ENCODE data around the gene C14orf132.

C14orf132 gene

GRCh38 chr14:96040828-96041371, 1.7 kb downstream of the C14orf132 start:
- no peak for DNase-seq

DNA sequence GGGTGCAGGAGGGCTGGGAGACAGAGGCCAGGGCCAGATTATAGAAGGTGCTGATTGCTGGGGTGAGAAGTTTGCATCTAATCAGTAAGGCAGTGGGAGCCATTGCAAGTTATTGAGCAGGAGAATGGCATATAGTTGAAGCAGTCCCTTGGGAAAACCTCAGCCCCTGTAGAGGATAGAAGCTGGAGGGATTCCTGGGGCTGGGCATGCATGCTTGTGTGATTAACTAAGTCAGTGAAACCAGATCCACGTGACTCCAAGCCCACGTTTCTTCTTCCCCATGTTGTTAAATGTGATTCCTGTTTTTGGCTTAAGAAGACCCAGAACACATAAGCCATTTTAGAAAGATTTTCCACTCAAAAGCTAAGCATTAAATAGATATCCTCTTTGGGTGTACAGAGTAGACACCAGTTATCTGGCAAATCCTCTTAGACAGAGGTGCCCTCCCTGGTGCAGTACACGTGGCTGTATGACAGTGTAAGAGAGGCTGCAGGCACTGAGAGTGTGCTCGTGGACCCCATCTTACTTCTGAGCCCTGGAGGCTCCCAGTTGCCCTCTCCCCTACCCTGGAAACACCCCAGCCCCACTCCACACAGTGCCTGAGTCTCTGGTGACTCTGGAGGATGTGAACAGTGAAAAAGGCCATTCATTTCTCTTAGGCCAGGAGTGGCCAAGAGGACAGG, 3.2 kb downstream of the C14orf132 start:
- DNase-seq: no peak

GRCh38 chr14:96046630-96047029, 7.5 kb downstream of the C14orf132 start:
- DNase-seq: no peak

- no peak for DNase-seq
These were observed 7.9 kb downstream of the C14orf132 start for GRCh38 chr14:96047101-96047500.

- peak in 1 of 2 experiments; percentile 38 for DNase-seq
These were observed 10.8 kb downstream of the C14orf132 start for GRCh38 chr14:96049932-96050331.

- no peak for DNase-seq
These were observed 11.3 kb downstream of the C14orf132 start for GRCh38 chr14:96050482-96050881.

GRCh38 chr14:96051231-96051630, 12.1 kb downstream of the C14orf132 start:
- DNase-seq: no peak

DNA sequence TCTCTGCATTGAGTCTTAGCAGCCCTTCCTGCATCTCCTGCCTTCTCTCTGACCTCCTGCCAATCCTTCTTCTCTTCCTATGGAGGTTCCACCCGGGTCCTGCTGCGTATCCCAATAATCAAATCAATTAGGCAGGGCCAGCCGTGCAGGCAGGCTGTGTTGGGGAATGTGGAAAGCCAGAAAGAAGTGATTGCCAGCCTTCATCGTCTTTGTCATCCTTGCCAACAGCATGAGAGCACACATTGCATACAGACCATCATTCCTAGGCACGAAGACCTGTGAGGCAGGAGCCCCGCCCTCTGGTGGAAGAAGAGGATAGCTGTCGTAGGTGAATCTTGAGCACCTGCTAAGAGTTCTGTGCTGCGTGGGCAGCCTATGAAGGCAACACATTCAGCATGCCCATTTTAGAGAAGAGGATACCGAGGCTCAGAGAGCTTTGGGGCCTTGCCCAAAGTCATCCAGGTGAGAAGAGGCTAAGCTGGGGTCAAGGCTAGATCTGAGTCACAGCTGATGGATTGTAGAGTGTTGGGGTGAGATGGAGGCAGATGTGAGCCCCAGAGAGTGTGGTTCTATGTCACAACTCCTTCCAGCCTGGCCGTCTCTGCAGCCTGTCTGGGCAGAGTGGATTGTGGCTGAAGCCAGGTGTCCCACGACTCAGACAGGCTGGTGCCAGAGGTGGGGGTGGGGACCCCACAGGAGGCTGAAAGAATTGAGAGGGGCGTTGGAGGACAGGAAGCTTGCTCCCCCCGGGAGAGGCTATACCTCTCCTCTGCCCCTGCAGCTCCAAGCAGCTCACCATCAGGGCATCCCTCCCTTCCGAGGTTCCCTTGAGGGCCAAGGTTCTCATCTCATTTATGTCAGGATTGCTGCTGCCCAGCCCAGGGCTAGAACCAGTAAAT, 12.7 kb downstream of the C14orf132 start:
- peak in 1 of 2 experiments; percentile 22 for DNase-seq

- DNase-seq: no peak
These were observed 13.5 kb downstream of the C14orf132 start for GRCh38 chr14:96052541-96053247.

GRCh38 chr14:96053248-96053599, 14.1 kb downstream of the C14orf132 start:
- no peak for DNase-seq

DNA sequence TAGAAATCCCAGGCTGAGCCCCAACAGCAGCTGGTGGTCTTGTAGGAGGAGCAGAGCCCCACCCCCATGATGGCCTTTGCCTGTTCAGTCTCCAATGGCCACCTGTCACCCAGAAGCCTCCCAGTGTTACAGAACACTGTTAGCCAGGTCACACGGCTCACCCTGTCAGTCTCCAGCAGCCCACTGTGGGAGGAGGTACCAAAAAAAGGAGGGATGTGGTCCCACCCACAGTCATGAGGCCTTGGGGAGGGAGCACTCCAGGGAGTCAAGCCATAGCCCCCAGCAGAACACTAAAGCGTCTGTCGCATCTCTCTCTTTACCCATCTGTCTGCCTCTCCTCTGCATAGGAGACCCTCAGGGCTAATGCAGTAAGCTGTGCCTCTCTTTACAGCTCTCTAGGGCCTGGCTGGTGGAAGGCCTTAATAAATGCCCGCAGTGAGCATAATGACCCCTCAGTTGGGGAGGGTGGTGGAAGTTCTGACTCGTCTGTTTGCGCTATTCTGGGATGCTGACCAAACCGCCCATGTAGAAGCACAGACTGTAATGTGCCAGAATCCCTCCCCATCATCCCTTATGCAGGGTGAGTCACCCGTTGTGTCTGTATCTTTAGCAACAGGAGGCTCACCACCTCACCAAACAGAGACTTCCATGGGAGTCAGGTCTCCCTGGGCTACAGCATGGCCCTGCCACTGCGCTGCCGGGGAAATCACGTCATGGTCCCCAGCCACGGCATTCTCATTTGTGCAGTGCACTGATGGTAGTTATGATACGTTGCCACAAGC, 14.6 kb downstream of the C14orf132 start:
- DNase-seq: peak; percentile 71 to 90

DNA sequence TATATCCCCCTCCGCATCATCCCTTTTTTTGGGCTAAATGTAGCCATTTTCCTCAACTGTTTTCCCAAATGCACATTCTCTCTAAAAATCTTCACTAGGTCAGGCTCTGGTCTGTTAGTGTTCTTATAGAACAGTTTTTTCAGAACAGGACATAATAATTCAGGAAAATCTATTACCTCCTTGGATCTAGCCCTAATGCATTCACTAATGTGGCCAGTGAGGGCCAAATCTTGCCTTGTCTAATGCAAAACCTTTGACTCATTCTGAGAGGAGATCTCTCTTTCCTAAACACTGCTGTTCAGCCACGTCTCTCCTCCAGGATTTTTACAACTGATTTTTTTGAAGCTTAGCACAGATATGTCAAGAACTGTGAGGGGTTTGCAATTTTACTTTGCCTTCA, 15.5 kb downstream of the C14orf132 start:
- DNase-seq: no peak

DNA sequence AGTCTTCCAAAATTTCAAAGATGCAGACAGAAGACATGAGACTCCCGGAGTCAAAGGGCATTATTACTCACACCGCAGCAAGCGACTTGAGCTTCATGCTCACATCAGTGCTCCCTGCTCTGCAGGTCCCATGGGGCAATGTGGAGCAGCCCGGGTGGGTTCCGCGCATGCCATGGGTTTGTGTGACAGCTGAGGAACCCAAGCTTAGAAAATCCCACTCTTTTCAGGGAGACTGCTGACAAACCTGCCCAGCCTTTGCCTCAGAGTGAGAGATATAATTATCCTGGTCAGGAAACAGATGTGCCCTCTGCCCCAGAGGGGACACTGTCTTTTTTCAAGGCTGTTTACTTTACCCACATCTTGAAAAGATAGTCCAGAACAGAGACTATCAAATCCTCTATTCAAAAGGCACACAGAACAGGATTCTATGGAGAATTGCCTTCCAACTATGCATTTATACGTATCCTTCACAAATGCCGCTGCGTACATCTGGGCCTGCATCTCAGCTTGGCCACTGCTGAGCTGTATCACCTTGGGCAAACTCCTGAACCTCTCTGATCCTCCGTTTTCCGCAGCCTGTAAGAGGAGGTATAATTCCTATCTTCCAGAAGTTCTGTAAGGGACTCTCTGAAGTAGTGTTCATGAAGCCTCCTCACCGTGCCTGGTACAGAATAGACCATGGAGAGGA, 16.0 kb downstream of the C14orf132 start:
- DNase-seq: no peak

DNA sequence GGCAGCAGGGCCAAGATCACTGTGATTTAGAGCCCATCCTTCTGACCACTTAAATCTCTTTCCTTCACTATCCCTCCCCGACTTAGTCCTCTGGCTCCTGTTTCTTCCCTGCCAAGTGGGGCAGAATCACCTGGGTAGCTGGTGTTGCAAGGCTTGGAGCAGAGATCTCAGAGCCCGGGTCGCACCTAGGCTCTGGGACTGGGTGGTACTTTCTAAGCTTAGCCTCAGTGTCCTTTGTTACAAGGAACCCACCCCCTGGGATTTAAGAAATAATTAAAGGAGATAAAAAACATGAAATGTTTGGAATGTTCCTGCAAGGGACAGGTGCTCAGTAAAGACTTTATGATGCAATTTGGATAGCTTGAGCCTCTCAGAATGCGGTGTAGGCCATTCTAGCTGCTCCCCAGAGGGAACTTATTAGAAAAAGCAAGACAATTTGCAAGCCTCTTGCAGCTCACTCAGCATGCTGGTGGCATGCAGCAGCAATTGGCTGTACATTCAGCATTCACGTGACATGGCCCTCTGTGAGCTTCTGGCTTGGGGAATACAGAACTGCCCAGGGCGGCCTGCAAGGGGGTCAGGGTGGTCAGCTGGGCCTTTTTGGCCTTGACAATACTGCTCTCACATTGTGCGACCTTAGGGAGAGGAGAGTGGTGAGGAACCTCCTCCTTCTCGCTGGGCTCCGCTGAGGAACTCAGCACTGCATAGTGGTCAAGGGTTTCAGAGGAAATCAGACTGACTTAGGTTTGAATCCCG, 16.8 kb downstream of the C14orf132 start:
- DNase-seq: no peak

- no peak for DNase-seq
These were observed 17.6 kb downstream of the C14orf132 start for GRCh38 chr14:96056509-96057422.

- no peak for DNase-seq
These were observed 18.6 kb downstream of the C14orf132 start for GRCh38 chr14:96057738-96058137.

DNA sequence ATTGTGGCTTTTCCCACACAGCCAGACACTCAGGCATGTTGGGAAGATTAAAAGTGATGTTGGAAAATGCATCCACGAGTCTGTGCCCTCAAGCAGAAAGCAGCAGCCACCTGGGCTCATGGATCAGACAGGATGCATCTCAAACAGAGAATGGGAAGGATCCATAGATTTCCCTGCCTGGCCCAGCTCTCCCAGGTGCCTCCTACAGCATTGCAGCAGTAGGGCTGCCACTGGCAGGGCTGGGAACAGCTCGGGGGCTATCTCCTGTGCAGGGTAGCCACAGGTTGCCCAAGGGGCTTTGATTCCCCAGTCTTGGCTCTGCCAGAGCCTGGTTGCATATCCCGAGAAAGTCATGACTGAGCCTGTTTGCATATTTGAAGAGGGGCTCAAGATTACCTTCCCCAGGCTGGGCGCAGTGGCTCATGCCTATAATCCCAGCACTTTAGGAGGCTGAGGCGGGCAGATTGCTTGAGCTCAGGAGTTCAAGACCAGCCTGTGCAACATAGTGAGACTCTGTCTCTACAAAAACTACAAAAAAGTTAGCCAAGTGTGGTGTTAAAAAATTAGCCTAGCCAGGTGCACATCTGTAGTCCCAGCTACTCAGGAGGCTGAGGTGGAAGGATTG, 19.5 kb downstream of the C14orf132 start:
- no peak for DNase-seq

GRCh38 chr14:96059519-96060135, 20.5 kb downstream of the C14orf132 start:
- DNase-seq: no peak

Data from NCI-H446 (cell line).